Dedifferentiated amniotic fluid mesenchymal stem cell (primary cell): ENCODE results near the gene LCE1E.

Experiments
- DNase-seq: peaks from one replicate; pipeline ENCODE4 v3.0.0-alpha.2; 2016; ENCODE audit errors: extremely low spot score

Gene LCE1E

DNA sequence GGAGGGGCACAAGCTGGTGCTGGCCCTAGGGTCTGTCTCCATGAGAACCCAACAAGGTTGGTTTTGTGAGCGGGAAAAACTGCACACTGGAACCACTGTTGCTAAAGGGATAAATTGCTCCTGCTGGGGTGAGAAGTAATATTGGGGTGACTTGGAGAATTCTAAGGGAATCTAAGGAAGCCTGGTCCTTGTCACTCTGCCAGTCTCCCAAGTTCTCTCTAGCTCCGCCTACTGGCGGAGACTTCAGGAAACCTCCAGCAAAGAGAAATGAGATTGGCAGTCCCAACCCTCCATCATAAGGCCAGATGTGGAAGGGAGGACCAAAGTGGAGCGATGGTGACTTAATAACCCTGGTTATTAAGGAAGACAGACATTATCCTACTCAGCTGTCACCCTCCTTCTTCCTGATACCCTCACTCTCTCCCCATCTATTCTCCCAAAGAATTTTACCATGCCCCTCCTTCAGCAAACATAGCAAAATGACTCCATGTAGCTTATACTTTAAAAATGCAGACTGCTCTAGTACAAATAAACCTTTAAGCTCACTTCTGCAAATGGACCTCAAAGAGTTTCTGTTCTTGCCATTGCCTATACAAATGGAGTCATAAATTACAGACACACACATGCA, 8.4 kb upstream of the LCE1E start:
- DNase-seq: no peak

DNA sequence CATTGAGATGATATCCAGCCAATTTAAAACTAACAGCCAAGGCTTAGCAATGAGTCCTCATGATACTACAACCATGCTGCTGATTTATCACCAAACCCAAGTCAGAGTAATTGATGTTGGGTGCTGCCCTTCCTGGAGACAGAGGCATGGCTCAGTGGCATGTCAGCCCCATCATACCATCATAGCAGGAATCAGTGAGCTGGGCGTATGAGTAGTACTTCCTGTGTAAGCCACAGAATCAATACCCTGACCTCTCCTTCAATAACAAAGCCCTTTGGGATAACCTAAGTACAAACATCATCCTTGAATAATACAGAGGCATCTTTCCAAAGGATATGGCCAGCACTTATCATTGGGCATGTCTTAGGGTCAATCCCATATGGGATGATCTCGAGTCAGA, 3.0 kb upstream of the LCE1E start:
- DNase-seq: no peak

DNA sequence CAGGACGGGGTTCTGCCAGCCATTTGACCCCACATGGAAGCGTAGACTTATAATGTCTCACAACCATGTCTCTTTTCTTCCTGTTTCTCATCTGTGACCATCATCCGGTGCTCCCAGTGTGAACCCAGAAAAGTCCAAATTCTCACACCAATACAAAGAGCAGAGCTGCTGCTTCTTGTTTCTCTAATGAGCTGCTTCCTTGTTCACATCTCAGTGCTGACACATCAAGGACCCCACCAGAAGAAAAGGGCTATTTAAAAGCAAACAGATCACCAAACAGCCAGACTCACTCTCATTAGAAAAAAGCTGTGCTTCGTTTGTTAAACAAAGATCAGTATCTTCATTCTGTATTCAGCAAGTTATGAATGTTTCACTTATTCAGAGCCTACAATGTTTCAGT, 9.6 kb downstream of the LCE1E start:
- DNase-seq: no peak

DNA sequence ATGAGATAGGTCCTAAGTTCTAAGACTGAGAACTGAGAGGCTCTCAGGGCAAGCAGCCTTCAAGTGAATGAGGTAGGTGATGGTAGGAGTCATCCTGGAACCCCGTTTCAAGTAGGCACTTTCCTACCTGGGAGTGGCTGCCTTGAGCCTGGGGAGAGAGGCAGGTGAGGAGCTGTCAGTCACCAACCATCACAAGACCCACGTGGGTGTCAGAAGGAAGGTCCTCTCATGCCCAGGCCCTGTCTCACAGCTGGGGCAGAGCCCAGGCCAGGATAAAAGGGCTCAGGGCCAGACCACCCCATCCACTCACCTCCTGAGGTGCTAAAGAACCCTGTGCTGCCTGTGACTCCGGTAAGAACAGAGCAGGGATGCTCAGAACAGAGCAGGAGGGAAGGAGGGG, 10.4 kb downstream of the LCE1E start, which contains the start of gene LCE1D:
TSS of gene LCE1D (plus strand) at position 301 of the 400 bp plus-strand sequence. CDS start 1,074 bp downstream, outside the sequence.
- no peak for DNase-seq

DNA sequence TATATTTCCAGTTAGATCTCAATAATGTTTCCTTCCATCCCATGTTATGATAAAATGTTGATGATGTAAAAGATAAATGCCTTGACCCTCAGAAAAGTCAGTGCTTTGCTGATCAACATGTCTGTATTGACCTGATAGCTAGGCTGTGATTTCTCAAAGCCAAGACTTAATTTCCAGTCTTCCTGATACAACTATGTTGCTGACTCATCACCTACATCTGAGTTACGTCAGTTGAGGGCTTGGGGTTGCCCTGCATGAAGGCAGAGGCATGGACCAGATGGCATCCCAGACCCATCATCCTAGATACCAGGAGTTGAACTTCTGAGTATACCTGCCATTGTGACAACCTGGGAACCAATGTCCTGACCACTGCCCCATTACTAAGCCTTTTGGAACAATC, 15.3 kb downstream of the LCE1E start:
- no peak for DNase-seq

DNA sequence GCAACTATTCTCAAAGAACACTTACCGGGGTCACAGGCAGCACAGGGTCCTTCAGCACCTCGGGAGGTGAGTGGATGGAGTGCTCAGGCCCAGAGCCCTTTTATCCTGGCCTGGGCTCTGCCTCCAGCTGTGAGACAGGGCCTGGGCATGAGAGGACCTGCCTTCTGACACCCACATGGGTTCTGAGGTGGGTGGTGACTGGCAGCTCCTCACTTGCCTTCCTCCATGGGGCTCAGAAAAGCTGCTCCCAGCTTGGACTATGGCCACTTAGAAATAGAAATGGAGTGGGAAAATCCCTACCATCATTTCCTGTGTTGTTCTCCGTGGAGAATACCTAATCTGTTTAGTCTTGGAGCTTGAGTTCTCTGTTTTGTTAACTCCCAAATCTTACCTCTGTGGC, 20.5 kb downstream of the LCE1E start, which contains the start of gene LCE1C:
TSS of gene LCE1C (minus strand) at position 76 of the 400 bp plus-strand sequence. CDS start 1,173 bp downstream, outside the sequence.
- no peak for DNase-seq

DNA sequence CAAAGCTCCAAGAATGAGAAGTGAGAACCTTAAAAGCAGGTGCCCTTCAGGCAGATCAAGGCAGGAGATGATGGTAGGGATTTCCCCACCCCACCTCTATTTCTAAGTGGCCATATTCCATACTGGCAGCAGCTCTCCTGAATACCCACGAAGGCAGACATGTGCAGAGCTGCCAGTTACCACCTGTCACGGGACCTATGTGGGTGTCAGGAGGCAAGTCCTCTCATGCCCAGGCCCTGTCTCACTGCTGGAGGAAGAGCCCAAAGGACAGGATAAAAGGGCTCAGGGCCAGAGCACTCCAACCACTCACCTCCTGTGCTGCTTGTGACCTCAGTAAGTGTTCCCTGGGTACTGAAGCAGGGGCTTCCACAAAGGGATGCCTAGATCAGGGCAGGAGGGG, 25.0 kb downstream of the LCE1E start:
- no peak for DNase-seq

DNA sequence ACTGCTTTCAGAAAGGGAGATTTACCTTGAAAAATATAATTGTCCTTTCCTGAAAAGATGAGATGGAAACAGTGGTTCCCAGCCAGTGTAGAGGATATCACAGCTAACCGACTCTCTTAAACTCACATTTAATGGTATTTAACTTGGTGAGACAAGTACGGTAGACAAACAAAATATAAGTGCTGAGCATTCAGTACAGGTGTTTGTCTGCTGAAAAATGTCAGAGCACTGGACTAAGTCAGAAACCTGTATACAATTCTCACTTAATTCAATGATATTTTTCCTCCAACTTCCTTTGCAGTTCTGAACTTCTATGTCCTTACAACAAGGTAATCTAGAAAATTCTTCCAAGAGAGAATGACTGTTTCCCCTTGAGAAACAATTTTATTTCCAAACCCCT, 25.6 kb downstream of the LCE1E start, which contains the start of gene LCE1B:
TSS of gene LCE1B (plus strand) at position 301 of the 400 bp plus-strand sequence. CDS start 476 bp downstream, outside the sequence.
- DNase-seq: no peak

DNA sequence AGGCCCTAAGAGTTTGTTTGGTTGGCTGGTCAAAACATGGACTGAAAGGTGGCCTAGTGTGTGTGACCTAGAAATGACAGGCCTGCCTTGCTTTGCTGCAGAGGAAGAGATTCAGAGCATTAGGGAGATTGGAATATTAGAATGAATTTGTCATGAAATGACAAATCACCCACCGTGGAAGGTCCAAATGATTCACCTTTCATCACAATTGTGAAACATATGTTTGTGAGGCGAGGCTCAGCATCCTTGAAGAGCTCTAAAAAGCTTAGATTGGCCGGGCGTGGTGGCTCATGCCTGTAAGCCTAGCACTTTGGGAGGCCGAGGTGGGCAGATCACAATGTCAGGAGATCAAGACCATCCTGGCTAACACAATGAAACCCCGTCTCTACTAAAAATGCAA, 31.3 kb downstream of the LCE1E start:
- DNase-seq: no peak

DNA sequence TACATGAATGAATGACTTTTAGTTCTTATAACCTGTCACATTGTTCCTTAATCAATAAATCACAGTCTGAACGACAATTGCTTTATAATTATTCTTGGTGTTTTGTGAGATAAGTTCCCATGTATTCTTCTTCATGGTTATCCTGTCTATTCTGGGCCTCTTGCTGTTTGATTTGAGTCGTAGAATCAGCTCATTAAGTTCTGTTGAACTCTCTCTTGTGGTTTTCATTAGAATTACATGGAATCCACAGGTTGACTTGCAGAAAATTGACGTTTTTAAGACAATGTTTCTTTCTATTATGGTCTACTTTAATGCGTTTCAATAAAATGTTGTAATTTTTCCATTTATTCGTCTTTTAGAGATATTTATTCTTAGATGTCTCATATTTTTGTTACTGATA, 37.2 kb downstream of the LCE1E start:
- DNase-seq: no peak

DNA sequence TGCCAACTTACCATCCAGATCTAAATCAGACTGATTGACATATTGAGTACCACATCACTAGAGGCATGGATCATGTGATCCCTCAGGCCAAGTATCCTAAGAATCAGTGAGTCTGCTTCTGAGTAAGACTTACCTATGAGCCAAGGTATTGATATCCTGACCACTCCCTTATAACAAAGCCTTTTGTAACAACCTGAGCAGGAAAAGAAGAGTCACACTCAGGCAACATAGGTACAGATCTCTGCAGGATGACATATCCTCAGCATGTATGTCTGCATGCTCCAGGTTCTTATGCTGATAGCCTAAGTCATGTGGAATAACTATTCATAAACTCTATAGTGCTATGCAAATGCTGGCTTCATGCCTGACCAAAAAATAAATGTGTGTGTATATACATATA, 38.9 kb downstream of the LCE1E start:
- DNase-seq: no peak

DNA sequence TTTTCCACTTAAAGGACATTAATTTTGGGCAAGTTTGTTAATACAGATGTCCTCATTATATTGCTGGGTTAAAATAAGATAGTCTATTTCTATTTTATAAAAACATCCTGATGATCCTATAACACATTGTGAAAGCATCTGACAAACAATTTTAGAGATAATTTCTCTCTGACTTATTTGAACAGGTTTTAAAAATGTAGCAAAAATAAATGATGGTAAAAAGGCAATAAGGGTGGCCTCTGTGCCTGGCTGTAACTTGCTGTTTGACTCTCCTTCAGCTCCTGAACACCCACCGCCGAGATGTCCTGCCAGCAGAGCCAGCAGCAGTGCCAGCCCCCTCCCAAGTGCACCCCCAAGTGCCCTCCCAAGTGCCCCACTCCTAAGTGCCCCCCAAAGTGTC, 41.1 kb downstream of the LCE1E start, which contains the start of gene LCE1A:
TSS of gene LCE1A (plus strand) at position 301 of the 400 bp plus-strand sequence. CDS start at position 301, 0 bp downstream.
- DNase-seq: no peak

DNA sequence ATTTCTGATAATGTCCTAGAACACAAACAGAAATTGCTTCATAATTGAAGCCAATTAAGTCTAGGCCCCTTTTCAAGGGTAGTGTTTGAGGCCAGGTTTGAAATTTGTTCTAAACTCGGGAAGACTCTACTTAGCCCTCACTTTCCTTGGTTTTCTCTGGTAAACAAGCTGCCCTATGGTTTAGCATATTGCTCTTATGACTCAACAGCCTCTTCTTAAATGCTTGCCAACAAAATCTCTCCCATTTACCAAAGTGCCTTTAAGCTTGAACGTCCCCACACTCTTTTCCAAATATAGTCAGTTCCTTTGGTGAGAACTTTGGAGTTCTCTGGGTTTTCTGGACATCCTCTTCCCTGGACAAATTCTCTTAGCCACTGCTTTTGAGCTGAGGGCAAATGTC, 50.8 kb downstream of the LCE1E start:
- no peak for DNase-seq
